H9 (cell line): ENCODE measurements around the gene ZMIZ1. TPM values are rescaled to one million over a fixed set of nuclear protein-coding genes. Genes with fewer than 3 reads are reported as not detected.

ENCODE experiments used
- DNase-seq: peaks from one replicate; pipeline ENCODE4 v3.0.0-alpha.2; 2017
- H2AFZ ChIP-seq: one replicate; pipeline ENCODE4 v1.6.1; 2013; ENCODE audit warnings: mild to moderate bottlenecking, low read length, control low read depth, moderate library complexity
- H2AK5ac ChIP-seq: 2 replicates; pipeline ENCODE4 v1.6.1; 2013; ENCODE audit warnings: low read length, control low read depth, mixed read lengths; ENCODE audit not compliant: insufficient read length
- H2BK120ac ChIP-seq: one replicate; pipeline ENCODE4 v1.6.1; 2013; ENCODE audit warnings: low read depth, mild to moderate bottlenecking, low read length, control low read depth, inconsistent platforms; ENCODE audit not compliant: poor library complexity, severe bottlenecking
- H2BK12ac ChIP-seq: 2 replicates; pipeline ENCODE4 v1.6.1; 2013; ENCODE audit warnings: low read length, control low read depth, mixed read lengths, low read depth; ENCODE audit not compliant: insufficient read length
- H2BK15ac ChIP-seq: 2 replicates; pipeline ENCODE4 v1.6.1; 2013; ENCODE audit warnings: low read depth, low read length, control low read depth
- H2BK20ac ChIP-seq: one replicate; pipeline ENCODE4 v1.6.1; 2013; ENCODE audit warnings: low read depth, mild to moderate bottlenecking, low read length, control low read depth, inconsistent platforms; ENCODE audit not compliant: poor library complexity, severe bottlenecking
- H2BK5ac ChIP-seq: 2 replicates; pipeline ENCODE4 v1.6.1; 2013; ENCODE audit warnings: low read length, control low read depth, mixed read lengths; ENCODE audit not compliant: insufficient read length
- H3K14ac ChIP-seq: 2 replicates; pipeline ENCODE4 v1.6.1; 2013; ENCODE audit warnings: low read length, control low read depth; ENCODE audit not compliant: insufficient read depth
- H3K18ac ChIP-seq: 2 replicates; pipeline ENCODE4 v1.6.1; 2013; ENCODE audit warnings: low read depth, mild to moderate bottlenecking, mixed read lengths, low read length, control low read depth; ENCODE audit not compliant: insufficient read length
- H3K23ac ChIP-seq: 2 replicates; pipeline ENCODE4 v1.6.1; 2013; ENCODE audit warnings: low read length, control low read depth, mixed read lengths, low read depth; ENCODE audit not compliant: insufficient read length
- H3K23me2 ChIP-seq: 2 replicates; pipeline ENCODE4 v1.6.1; 2013; ENCODE audit warnings: low read depth, mild to moderate bottlenecking, mixed read lengths, low read length, control low read depth; ENCODE audit not compliant: insufficient read length, poor library complexity, severe bottlenecking
- H3K27ac ChIP-seq: 2 replicates; pipeline ENCODE4 v1.5.1; 2013; ENCODE audit warnings: low read length, control low read depth, mixed read lengths, low read depth; ENCODE audit not compliant: insufficient read length
- H3K27me3 ChIP-seq: 2 replicates; pipeline ENCODE4 v1.6.1; 2013; ENCODE audit warnings: low read length, control low read depth, inconsistent platforms; ENCODE audit not compliant: insufficient read depth
- H3K4ac ChIP-seq: 2 replicates; pipeline ENCODE4 v1.6.1; 2013; ENCODE audit warnings: low read depth, mild to moderate bottlenecking, control low read depth, inconsistent platforms, low read length, moderate library complexity
- H3K4me1 ChIP-seq: 2 replicates; pipeline ENCODE4 v1.6.1; 2013; ENCODE audit warnings: low read length, control low read depth, inconsistent platforms; ENCODE audit not compliant: insufficient read depth
- H3K4me2 ChIP-seq: 2 replicates; pipeline ENCODE4 v1.6.1; 2013; ENCODE audit warnings: low read length, control low read depth, mixed read lengths; ENCODE audit not compliant: insufficient read length, insufficient read depth
- H3K56ac ChIP-seq: 2 replicates; pipeline ENCODE4 v1.6.1; 2013; ENCODE audit warnings: low read depth, mild to moderate bottlenecking, mixed read lengths, low read length, control low read depth; ENCODE audit not compliant: insufficient read length
- H3K79me1 ChIP-seq: 2 replicates; pipeline ENCODE4 v1.6.1; 2013; ENCODE audit warnings: low read depth, mild to moderate bottlenecking, moderate library complexity, low read length, control low read depth, inconsistent platforms; ENCODE audit not compliant: insufficient read depth, poor library complexity, severe bottlenecking
- H3K79me2 ChIP-seq: 2 replicates; pipeline ENCODE4 v1.6.1; 2013; ENCODE audit warnings: low read length, control low read depth, inconsistent platforms; ENCODE audit not compliant: insufficient read depth
- H3K9ac ChIP-seq: 2 replicates; pipeline ENCODE4 v1.6.1; 2013; ENCODE audit warnings: low read length, control low read depth, mixed read lengths; ENCODE audit not compliant: insufficient read length; ENCODE audit errors: extremely low read depth
- H3K9me3 ChIP-seq: one replicate; pipeline ENCODE4 v1.6.1; 2013; ENCODE audit warnings: low read depth, low read length, inconsistent platforms; ENCODE audit not compliant: control insufficient read depth
- H3T11ph ChIP-seq: one replicate; pipeline ENCODE4 v1.6.1; 2013; ENCODE audit warnings: mild to moderate bottlenecking, low read length, control low read depth, inconsistent platforms
- H4K20me1 ChIP-seq: one replicate; pipeline ENCODE4 v1.6.1; 2013; ENCODE audit not compliant: control insufficient read depth, insufficient read length, insufficient read depth
- H4K5ac ChIP-seq: 2 replicates; pipeline ENCODE4 v1.6.1; 2013; ENCODE audit warnings: low read depth, mild to moderate bottlenecking, mixed read lengths, low read length, control low read depth; ENCODE audit not compliant: insufficient read length
- H4K8ac ChIP-seq: replicated peaks from 2 replicates; pipeline ENCODE4 v1.6.1; 2013; ENCODE audit warnings: low read length, control low read depth, mixed read lengths, low read depth; ENCODE audit not compliant: insufficient read length
- H4K91ac ChIP-seq: 2 replicates; pipeline ENCODE4 v1.6.1; 2013; ENCODE audit warnings: low read depth, mild to moderate bottlenecking, moderate library complexity, mixed read lengths, low read length, control low read depth; ENCODE audit not compliant: insufficient read length
- H3K27ac Mint-ChIP-seq, 3 experiments: 2 replicates in 2 of 3; 3 replicates in 1 of 3; pipeline ENCODE4 v1.8.0; 2020 to 2021; ENCODE audit warnings: mixed read lengths in 3 of 3, mild to moderate bottlenecking in 1 of 3, moderate library complexity in 1 of 3
- H3K27me3 Mint-ChIP-seq: 2 replicates; pipeline ENCODE4 v1.8.0; 2021; ENCODE audit warnings: low read depth, mild to moderate bottlenecking, moderate library complexity, mixed read lengths
- H3K36me3 Mint-ChIP-seq, 3 experiments: 2 replicates in 2 of 3; 3 replicates in 1 of 3; pipeline ENCODE4 v1.8.0; 2020 to 2021; ENCODE audit warnings: low read depth in 3 of 3, mixed read lengths in 3 of 3; ENCODE audit not compliant: insufficient read depth in 1 of 3
- H3K4me1 Mint-ChIP-seq, 2 experiments: 2 replicates each; pipeline ENCODE4 v1.8.0; 2020; ENCODE audit warnings: mixed read lengths in 2 of 2
- H3K4me3 Mint-ChIP-seq, 2 experiments: 2 replicates in 1 of 2; 3 replicates in 1 of 2; pipeline ENCODE4 v1.8.0; 2020 to 2021; ENCODE audit warnings: mild to moderate bottlenecking in 2 of 2, mixed read lengths in 2 of 2, moderate library complexity in 1 of 2
- H3K9me3 Mint-ChIP-seq, 2 experiments: 2 replicates in 1 of 2; 3 replicates in 1 of 2; pipeline ENCODE4 v1.8.0; 2020; ENCODE audit warnings: mild to moderate bottlenecking in 2 of 2, mixed read lengths in 2 of 2, moderate library complexity in 1 of 2
- CTCF ChIP-seq: fragments of 200-600 bp; sonication (generic); conservative IDR thresholded peaks from 3 replicates; pipeline ENCODE4 v1.8.0; 2021; ENCODE audit warnings: antibody characterized with exemption, mild to moderate bottlenecking
- WGBS: extraction: QIAGEN DNeasy Blood & Tissue Kit; methylation state at CpG from one replicate; pipeline ENCODE4 v1.1.7; 2013; ENCODE audit warnings: missing lambda C conversion rate, low lambda C conversion rate, mixed read lengths; ENCODE audit not compliant: insufficient read length; ENCODE audit errors: extremely low coverage; 5-methylcytosine and 5-hydroxymethylcytosine counted together
- total RNA-seq: library from RNA; stranded (reverse); gene quantifications from 2 replicates; pipeline ENCODE4 v1.2.1, GENCODE V29; 2021

ZMIZ1 gene
- total RNA-seq, 1 experiment from 2014 or later: 36.9 TPM

GRCh38 chr10:79073784-79074432 is 5.1 kb downstream of the ZMIZ1 start:
- Histone ChIP-seq H3K56ac (no peak overlapping the region), H3K79me2 (peaks cover 46% of the 10 kb centered on the region), H2BK12ac (no peak overlapping the region), H2BK15ac (no peak overlapping the region), H3K23me2 (peaks cover 17% of the 10 kb centered on the region), H3K9ac (no peak overlapping the region), H2BK20ac (no peak overlapping the region), H3K4me2 (no peak overlapping the region), H3T11ph (no peak overlapping the region), H3K4me1 (peaks cover 13% of the 10 kb centered on the region; the same call in 1 of the 2 replicates), H4K5ac (no peak overlapping the region), H3K14ac (no peak overlapping the region; the same call in 1 of the 2 replicates), H4K8ac (no peak overlapping the region), H2AFZ (no peak overlapping the region), H2BK5ac (no peak overlapping the region), H2AK5ac (no peak overlapping the region), H3K27me3 (no peaks in the 10 kb centered on the region), H3K18ac (no peak overlapping the region), H3K9me3 (no peaks in the 10 kb centered on the region), H3K23ac (no peak overlapping the region), H3K79me1 (peaks cover 11% of the 10 kb centered on the region), H3K4ac (no peak overlapping the region), H2BK120ac (no peak overlapping the region), H3K27ac (no peak overlapping the region), H4K20me1 (peaks cover 2% of the 10 kb centered on the region), H4K91ac (no peak overlapping the region)
- H3K9me3 Mint-ChIP-seq: no peaks in the 10 kb centered on the region
- peak overlapping the region in 1 of 3 experiments; percentile 82; a peak in 1 of 7 replicates for H3K27ac Mint-ChIP-seq
- peaks cover 4% of the 10 kb centered on the region for H3K27me3 Mint-ChIP-seq
- no peak for DNase-seq
- H3K4me3 Mint-ChIP-seq: no peak overlapping the region
- H3K36me3 Mint-ChIP-seq: peaks cover 0 to 8% (median 2%) of the 10 kb centered on the region in 3 experiments; a peak in 3 of 7 replicates
- peaks cover 54 to 71% of the 10 kb centered on the region in 2 experiments for H3K4me1 Mint-ChIP-seq
- WGBS: no CpG with 5 or more reads among the region's 15 CpGs
- TF ChIP-seq CTCF: no peak
